ENCODE measurements around the gene DNAH14. TPM values are rescaled to one million over a fixed set of nuclear protein-coding genes. Genes with fewer than 3 reads are reported as not detected.

DNAH14 gene
- total and polyA plus RNA-seq, 2 donors (not counting 3 experiments of a cell fraction or from before 2014, with no cell fraction given), result 1.5 to 7.1 TPM

GRCh38 chr1:225155555-225155954 lies 226.1 kb downstream of the DNAH14 start:
- Histone ChIP-seq H3K4me1 (ENCODE audit: control insufficient read depth, extremely low read depth, insufficient read depth, low read length) (peaks cover 10% of the 10 kb centered on the region), H3K4me2 (ENCODE audit: insufficient read depth, low read length) (peak overlapping the region; percentile 69), H4K20me1 (replicated peaks; ENCODE audit: control insufficient read depth, extremely low read depth, insufficient read depth, low read length) (no peaks in the 10 kb centered on the region), H3K27ac (ENCODE audit: insufficient read depth, low read depth, low read length) (peak overlapping the region; percentile 24), H2AFZ (ENCODE audit: low read depth, low read length) (no peak overlapping the region), H3K36me3 (ENCODE audit: control insufficient read depth in 2 of 2, extremely low read depth in 1 of 2, insufficient read depth in 2 of 2, low read length in 2 of 2) (no peaks in the 10 kb centered on the region), H3K79me2 (ENCODE audit: control insufficient read depth, insufficient read depth, low read length) (no peaks in the 10 kb centered on the region), H3K27me3 (ENCODE audit: control insufficient read depth in 2 of 2, insufficient read depth in 2 of 2, low read length in 2 of 2) (no peaks in the 10 kb centered on the region), H3K4me3 (replicated peaks in 1 of 3; ENCODE audit: insufficient read depth in 1 of 3, low read depth in 1 of 3, low read length in 3 of 3) (no peak overlapping the region), H3K9ac (replicated peaks; ENCODE audit: extremely low read depth, insufficient read depth, low read length) (no peak overlapping the region), H3K9me1 (replicated peaks; ENCODE audit: control insufficient read depth, extremely low read depth, insufficient read depth, low read length) (no peaks in the 10 kb centered on the region), H3K9me3 (replicated peaks; ENCODE audit: control insufficient read depth, insufficient read depth, low read length) (no peaks in the 10 kb centered on the region)
- ChIA-PET POLR2A (no interaction called here), CTCF (no interaction called here)
- no peak for DNase-seq (ENCODE audit: low read depth, low spot score)
- dilution Hi-C loops (cut with MboI; ENCODE audit: extremely low pct_ligation_motif_present, low sequenced_read_pairs) (no loop called here), intact Hi-C loops (cut with micrococcal nuclease) (no loop called here)
- no peak for FAIRE-seq
- no TSS peak for BruUV-seq (replicated peaks)
- TF ChIP-seq MYC (IDR thresholded peaks at IDR 0.05; ENCODE audit: low read depth, low read length), result no peak
- no peak for TF ChIP-seq GATA2 (IDR thresholded peaks at IDR 0.05; ENCODE audit: insufficient read depth, insufficient read length, low read depth, low read length)
- TF ChIP-seq FOS (IDR thresholded peaks at IDR 0.05; ENCODE audit: borderline replicate concordance, insufficient read depth, low read length), result no peak
- no peak for TF ChIP-seq POLR2AphosphoS5 (IDR thresholded peaks at IDR 0.05; ENCODE audit: insufficient read depth, low read depth, low read length)
- TF ChIP-seq, protein P1, sequence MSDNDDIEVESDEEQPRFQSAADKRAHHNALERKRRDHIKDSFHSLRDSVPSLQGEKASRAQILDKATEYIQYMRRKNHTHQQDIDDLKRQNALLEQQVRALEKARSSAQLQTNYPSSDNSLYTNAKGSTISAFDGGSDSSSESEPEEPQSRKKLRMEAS (IDR thresholded peaks at IDR 0.05; ENCODE audit: insufficient read depth, insufficient read length), result no peak
- no peak for TF ChIP-seq EZH2 (IDR thresholded peaks at IDR 0.05; ENCODE audit: borderline replicate concordance, low read depth, low read length, severe bottlenecking)
- TF ChIP-seq POLR2A (IDR thresholded peaks at IDR 0.05; ENCODE audit: low read depth, low read length), result no peak
- no peak for TF ChIP-seq CTCF (IDR thresholded peaks at IDR 0.05; ENCODE audit: extremely low read depth in 1 of 2, insufficient read depth in 1 of 2, low read depth in 1 of 2, low read length in 2 of 2)
- TF ChIP-seq JUN (IDR thresholded peaks at IDR 0.05; ENCODE audit: borderline replicate concordance, insufficient read depth, insufficient read length, low read depth), result no peak

Data from endothelial cell of umbilical vein (primary cell).